HCT116 (cell line): ENCODE results near the gene ARHGAP31. TPM values are rescaled to one million over a fixed set of nuclear protein-coding genes. Genes with fewer than 3 reads are reported as not detected.

Experiments used
- ATAC-seq: fragments of 200-7000 bp; cut with Tn5 transposase; 2 replicates; pipeline ENCODE4 v1.9.1; 2020; ENCODE audit warnings: mild to moderate bottlenecking, moderate library complexity
- BruUV-seq: library from RNA; stranded (reverse); fragments of 400-500 nt; replicated peaks from 2 replicates; lab custom pipeline; 2021; lab: Mats Ljungman, UMichigan
- CTCF ChIA-PET: fragments of 300-600 bp; sonication (Branson Sonifier 250); formaldehyde crosslinking; loops from one replicate; lab custom pipeline; 2021; ENCODE audit warnings: antibody characterized with exemption; lab: Charles Lee
- POLR2A ChIA-PET: fragments of 300-600, 350-600 bp; sonication (Branson Sonifier 250); formaldehyde crosslinking; loops from one replicate; lab custom pipeline; 2021; ENCODE audit warnings: antibody characterized with exemption; lab: Charles Lee
- RAD21 ChIA-PET, 2 experiments: fragments of 300-600 bp; sonication (Branson Sonifier 250); formaldehyde crosslinking; loops; one replicate each; lab custom pipeline; 2023; ENCODE audit warnings: low total read pairs in 2 of 2; ENCODE audit not compliant: uncharacterized antibody in 2 of 2, unreplicated experiment in 2 of 2, low non-redundant PET in 1 of 2; lab: Charles Lee
- DNase-seq: peaks from one replicate; pipeline ENCODE4 v3.0.0-alpha.2; 2010; ENCODE audit warnings: low read depth, low spot score
- H2AFZ ChIP-seq: fragments of 200-600 bp; shearing (Covaris generic), sonication (generic); 2 replicates; pipeline ENCODE4 v1.6.1; 2017; ENCODE audit warnings: low read depth, mixed run types, mixed read lengths, antibody characterized with exemption, low read length; ENCODE audit not compliant: poor library complexity, severe bottlenecking
- H3K27ac ChIP-seq: 2 replicates; pipeline ENCODE4 v1.5.1; 2012; ENCODE audit warnings: low read depth, low read length
- H3K27me3 ChIP-seq: fragments of 200-600 bp; sonication (generic); 2 replicates; pipeline ENCODE4 v1.6.1; 2016; ENCODE audit warnings: mixed run types, low read length, mixed read lengths; ENCODE audit not compliant: insufficient read depth
- H3K36me3 ChIP-seq, 2 experiments: fragments of 200-500 bp in 1 of 2; fragments of 200-600 bp in 1 of 2; sonication (Bioruptor generic) in 1 of 2; sonication (generic) in 1 of 2; 2 replicates each; pipeline versions ENCODE4 v1.5.1 to v1.6.1; 2014 to 2016; ENCODE audit warnings: low read length in 2 of 2, inconsistent platforms in 1 of 2, mixed read lengths in 1 of 2, mixed run types in 1 of 2; ENCODE audit not compliant: insufficient read depth in 2 of 2, control insufficient read depth in 1 of 2
- H3K4me1 ChIP-seq, 2 experiments: fragments of 200-600 bp in 1 of 2; sonication (generic) in 1 of 2; 2 replicates each; pipeline versions ENCODE4 v1.5.1 to v1.6.1; 2012 to 2017; ENCODE audit warnings: low read length in 2 of 2, inconsistent platforms in 1 of 2, mild to moderate bottlenecking in 1 of 2, mixed read lengths in 1 of 2, mixed run types in 1 of 2, moderate library complexity in 1 of 2; ENCODE audit not compliant: insufficient read depth in 2 of 2, control insufficient read depth in 1 of 2
- H3K4me2 ChIP-seq: fragments of 200-600 bp; sonication (generic); 2 replicates; pipeline ENCODE4 v1.6.1; 2017; ENCODE audit warnings: mixed run types, low read length, mixed read lengths
- H3K4me3 ChIP-seq, 2 experiments: fragments of 200-600 bp in 1 of 2; sonication (generic) in 1 of 2; replicated peaks in 1 of 2; 2 replicates each; pipeline ENCODE4 v1.5.1; 2011 to 2016; ENCODE audit warnings: low read length in 2 of 2, control low read depth in 1 of 2, low read depth in 1 of 2, mild to moderate bottlenecking in 1 of 2, mixed read lengths in 1 of 2, mixed run types in 1 of 2
- H3K79me2 ChIP-seq: fragments of 200-600 bp; sonication (generic); 2 replicates; pipeline ENCODE4 v1.6.1; 2017; ENCODE audit warnings: mild to moderate bottlenecking, mixed run types, low read length, moderate library complexity, mixed read lengths; ENCODE audit not compliant: insufficient read depth
- H3K9ac ChIP-seq: fragments of 200-600 bp; sonication (generic); 2 replicates; pipeline ENCODE4 v1.6.1; 2016; ENCODE audit warnings: low read length, mixed read lengths
- H3K9me2 ChIP-seq: fragments of 200-600 bp; sonication (generic), shearing (Covaris generic); 2 replicates; pipeline ENCODE4 v1.6.1; 2017; ENCODE audit warnings: mixed run types, mild to moderate bottlenecking, moderate library complexity; ENCODE audit not compliant: insufficient read depth
- H3K9me3 ChIP-seq, 2 experiments: fragments of 200-500 bp in 1 of 2; fragments of 200-600 bp in 1 of 2; sonication (Bioruptor generic) in 1 of 2; sonication (generic) in 1 of 2; 2 replicates each; pipeline ENCODE4 v1.6.1; 2014 to 2017; ENCODE audit warnings: low read length in 2 of 2, mixed read lengths in 2 of 2, inconsistent platforms in 1 of 2, low read depth in 1 of 2, mild to moderate bottlenecking in 1 of 2, mixed run types in 1 of 2, moderate library complexity in 1 of 2; ENCODE audit not compliant: control insufficient read depth in 1 of 2, insufficient read depth in 1 of 2
- H4K20me1 ChIP-seq: fragments of 200-600 bp; sonication (generic), shearing (Covaris generic); 2 replicates; pipeline ENCODE4 v1.6.1; 2017; ENCODE audit warnings: mixed run types, mild to moderate bottlenecking, moderate library complexity; ENCODE audit not compliant: insufficient read depth
- CEBPB ChIP-seq: IDR thresholded peaks from 2 replicates; pipeline ENCODE4 v1.6.1; 2012; ENCODE audit warnings: low read depth
- FOSL1 ChIP-seq: IDR thresholded peaks from 2 replicates; pipeline ENCODE4 v1.6.1; 2012; ENCODE audit warnings: low read depth
- POLR2AphosphoS5 ChIP-seq: IDR thresholded peaks from 2 replicates; pipeline ENCODE4 v1.6.1; 2011; ENCODE audit warnings: mild to moderate bottlenecking, low read depth, low read length, moderate library complexity
- SIN3A ChIP-seq: IDR thresholded peaks from 2 replicates; pipeline ENCODE4 v1.6.1; 2012; ENCODE audit warnings: low read depth
- TCF7L2 ChIP-seq: IDR thresholded peaks from 2 replicates; pipeline ENCODE4 v1.7.0; 2011; ENCODE audit warnings: borderline replicate concordance, inconsistent platforms; ENCODE audit not compliant: insufficient read depth, insufficient read length; ENCODE audit errors: extremely low read depth
- intact Hi-C: fragments of 100-400 bp; cut with micrococcal nuclease; formaldehyde crosslinking; loops from 2 replicates; pipeline ENCODE4 v1.10.0; 2022
- total RNA-seq: library from RNA; stranded (reverse); gene quantifications from one replicate; pipeline ENCODE4 v1.2.1, GENCODE V29; 2021; ENCODE audit not compliant: unreplicated experiment
- TF ChIP-seq, protein P1 (sequence below): IDR thresholded peaks from 2 replicates; pipeline ENCODE4 v1.6.1; 2012; ENCODE audit warnings: low read depth
- TF ChIP-seq, protein P2 (sequence below): IDR thresholded peaks from 2 replicates; pipeline ENCODE4 v1.6.1; 2011; ENCODE audit warnings: mild to moderate bottlenecking, low read length, moderate library complexity; ENCODE audit not compliant: insufficient replicate concordance; ENCODE audit errors: extremely low read depth

The ARHGAP31 gene
- total RNA-seq, 1 experiment from 2014 or later = 0.93 TPM

DNA sequence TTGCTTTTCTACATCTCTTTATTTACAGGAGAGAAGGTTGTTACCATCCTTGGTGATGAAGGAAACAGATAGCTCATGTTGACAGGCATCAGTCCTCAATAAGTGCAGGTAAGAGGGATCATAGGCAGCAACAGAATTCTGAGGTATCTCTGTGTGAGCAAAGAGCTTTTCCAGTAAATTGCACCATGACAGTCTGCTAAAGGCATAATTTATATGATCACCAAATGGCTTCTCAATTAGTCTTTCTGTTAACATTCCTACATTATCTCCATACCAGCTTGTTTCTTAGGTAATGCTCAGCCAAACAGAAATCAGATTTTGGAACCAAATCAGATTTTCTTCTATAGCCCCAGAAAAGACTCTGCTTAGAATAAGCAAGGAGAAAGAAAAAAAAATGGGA, 3.6 kb upstream of the ARHGAP31 start:
- Histone ChIP-seq H3K4me3 (no peak overlapping the region), H3K9me3 (no peaks in the 10 kb centered on the region), H3K79me2 (no peaks in the 10 kb centered on the region), H3K4me2 (no peak overlapping the region), H3K9ac (no peak overlapping the region), H4K20me1 (no peaks in the 10 kb centered on the region), H3K9me2 (no peaks in the 10 kb centered on the region), H3K36me3 (no peaks in the 10 kb centered on the region), H3K27me3 (no peaks in the 10 kb centered on the region), H3K27ac (no peak overlapping the region), H3K4me1 (peaks cover 4 to 16% of the 10 kb centered on the region in 2 experiments; a peak in 2 of 4 replicates), H2AFZ (no peak overlapping the region)
- CTCF ChIA-PET = no interaction called here
- POLR2A ChIA-PET = no interaction called here
- no peak for DNase-seq
- ATAC-seq = no peak
- intact Hi-C loops = no loop called here
- TF ChIP-seq, protein P1, sequence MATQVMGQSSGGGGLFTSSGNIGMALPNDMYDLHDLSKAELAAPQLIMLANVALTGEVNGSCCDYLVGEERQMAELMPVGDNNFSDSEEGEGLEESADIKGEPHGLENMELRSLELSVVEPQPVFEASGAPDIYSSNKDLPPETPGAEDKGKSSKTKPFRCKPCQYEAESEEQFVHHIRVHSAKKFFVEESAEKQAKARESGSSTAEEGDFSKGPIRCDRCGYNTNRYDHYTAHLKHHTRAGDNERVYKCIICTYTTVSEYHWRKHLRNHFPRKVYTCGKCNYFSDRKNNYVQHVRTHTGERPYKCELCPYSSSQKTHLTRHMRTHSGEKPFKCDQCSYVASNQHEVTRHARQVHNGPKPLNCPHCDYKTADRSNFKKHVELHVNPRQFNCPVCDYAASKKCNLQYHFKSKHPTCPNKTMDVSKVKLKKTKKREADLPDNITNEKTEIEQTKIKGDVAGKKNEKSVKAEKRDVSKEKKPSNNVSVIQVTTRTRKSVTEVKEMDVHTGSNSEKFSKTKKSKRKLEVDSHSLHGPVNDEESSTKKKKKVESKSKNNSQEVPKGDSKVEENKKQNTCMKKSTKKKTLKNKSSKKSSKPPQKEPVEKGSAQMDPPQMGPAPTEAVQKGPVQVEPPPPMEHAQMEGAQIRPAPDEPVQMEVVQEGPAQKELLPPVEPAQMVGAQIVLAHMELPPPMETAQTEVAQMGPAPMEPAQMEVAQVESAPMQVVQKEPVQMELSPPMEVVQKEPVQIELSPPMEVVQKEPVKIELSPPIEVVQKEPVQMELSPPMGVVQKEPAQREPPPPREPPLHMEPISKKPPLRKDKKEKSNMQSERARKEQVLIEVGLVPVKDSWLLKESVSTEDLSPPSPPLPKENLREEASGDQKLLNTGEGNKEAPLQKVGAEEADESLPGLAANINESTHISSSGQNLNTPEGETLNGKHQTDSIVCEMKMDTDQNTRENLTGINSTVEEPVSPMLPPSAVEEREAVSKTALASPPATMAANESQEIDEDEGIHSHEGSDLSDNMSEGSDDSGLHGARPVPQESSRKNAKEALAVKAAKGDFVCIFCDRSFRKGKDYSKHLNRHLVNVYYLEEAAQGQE = no peak
- TF ChIP-seq SIN3A (no peak), FOSL1 (no peak), POLR2AphosphoS5 (no peak), TCF7L2 (no peak), CEBPB (no peak)
- TF ChIP-seq, protein P2, sequence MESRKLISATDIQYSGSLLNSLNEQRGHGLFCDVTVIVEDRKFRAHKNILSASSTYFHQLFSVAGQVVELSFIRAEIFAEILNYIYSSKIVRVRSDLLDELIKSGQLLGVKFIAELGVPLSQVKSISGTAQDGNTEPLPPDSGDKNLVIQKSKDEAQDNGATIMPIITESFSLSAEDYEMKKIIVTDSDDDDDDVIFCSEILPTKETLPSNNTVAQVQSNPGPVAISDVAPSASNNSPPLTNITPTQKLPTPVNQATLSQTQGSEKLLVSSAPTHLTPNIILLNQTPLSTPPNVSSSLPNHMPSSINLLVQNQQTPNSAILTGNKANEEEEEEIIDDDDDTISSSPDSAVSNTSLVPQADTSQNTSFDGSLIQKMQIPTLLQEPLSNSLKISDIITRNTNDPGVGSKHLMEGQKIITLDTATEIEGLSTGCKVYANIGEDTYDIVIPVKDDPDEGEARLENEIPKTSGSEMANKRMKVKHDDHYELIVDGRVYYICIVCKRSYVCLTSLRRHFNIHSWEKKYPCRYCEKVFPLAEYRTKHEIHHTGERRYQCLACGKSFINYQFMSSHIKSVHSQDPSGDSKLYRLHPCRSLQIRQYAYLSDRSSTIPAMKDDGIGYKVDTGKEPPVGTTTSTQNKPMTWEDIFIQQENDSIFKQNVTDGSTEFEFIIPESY = no peak
- no TSS peak for BruUV-seq
- RAD21 ChIA-PET = no interaction called here
